ENCODE results near the gene PNPLA4. TPM values are rescaled to one million over a fixed set of nuclear protein-coding genes. Genes with fewer than 3 reads are reported as not detected.

The PNPLA4 gene
- total and polyA plus RNA-seq, 2 donors (not counting 3 experiments of a cell fraction or from before 2014, with no cell fraction given) = 8.8 to 13.1 TPM

DNA sequence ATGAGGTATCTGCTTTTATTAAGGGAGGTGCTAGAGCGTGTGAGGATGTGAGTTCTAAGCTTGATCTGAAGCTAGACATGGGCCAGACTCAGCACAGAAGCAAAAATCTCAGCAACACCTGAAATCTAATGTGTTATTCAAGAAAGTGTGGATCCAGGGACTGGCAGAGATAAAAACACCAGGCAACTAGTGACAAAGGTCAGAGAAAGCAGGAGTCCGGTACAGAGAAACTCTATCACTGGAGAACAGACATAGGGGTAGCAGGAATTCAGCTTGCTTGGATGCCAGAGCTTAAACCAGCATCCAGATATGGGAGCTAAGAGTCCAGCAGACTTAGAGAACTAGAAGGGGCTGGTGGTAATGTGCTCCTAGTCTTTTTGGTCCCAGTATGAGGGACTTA lies 50.3 kb downstream of the PNPLA4 start:
- ChIA-PET CTCF (no interaction called here), POLR2A (no interaction called here)
- FAIRE-seq = no peak

More for the DNA sequence above, 50.3 kb downstream of the PNPLA4 start:
- Histone ChIP-seq H3K36me3 (ENCODE audit: control insufficient read depth in 2 of 2, extremely low read depth in 1 of 2, insufficient read depth in 2 of 2, low read length in 2 of 2) (no peaks in the 10 kb centered on the region), H3K27me3 (ENCODE audit: control insufficient read depth in 2 of 2, insufficient read depth in 2 of 2, low read length in 2 of 2) (no peaks in the 10 kb centered on the region), H3K9ac (replicated peaks; ENCODE audit: extremely low read depth, insufficient read depth, low read length) (no peak overlapping the region), H3K9me1 (replicated peaks; ENCODE audit: control insufficient read depth, extremely low read depth, insufficient read depth, low read length) (no peaks in the 10 kb centered on the region), H2AFZ (ENCODE audit: low read depth, low read length) (no peak overlapping the region), H3K79me2 (ENCODE audit: control insufficient read depth, insufficient read depth, low read length) (no peaks in the 10 kb centered on the region), H3K9me3 (replicated peaks; ENCODE audit: control insufficient read depth, insufficient read depth, low read length) (no peaks in the 10 kb centered on the region), H4K20me1 (replicated peaks; ENCODE audit: control insufficient read depth, extremely low read depth, insufficient read depth, low read length) (no peaks in the 10 kb centered on the region), H3K27ac (ENCODE audit: insufficient read depth, low read depth, low read length) (no peak overlapping the region), H3K4me1 (ENCODE audit: control insufficient read depth, extremely low read depth, insufficient read depth, low read length) (no peaks in the 10 kb centered on the region), H3K4me2 (ENCODE audit: insufficient read depth, low read length) (no peak overlapping the region), H3K4me3 (replicated peaks in 1 of 3; ENCODE audit: insufficient read depth in 1 of 3, low read depth in 1 of 3, low read length in 3 of 3) (no peak overlapping the region)
- TF ChIP-seq JUN (IDR thresholded peaks at IDR 0.05; ENCODE audit: borderline replicate concordance, insufficient read depth, insufficient read length, low read depth) = no peak
- TF ChIP-seq MYC (IDR thresholded peaks at IDR 0.05; ENCODE audit: low read depth, low read length) = no peak
- TF ChIP-seq MAX (IDR thresholded peaks at IDR 0.05; ENCODE audit: insufficient read depth, insufficient read length) = no peak
- TF ChIP-seq EZH2 (IDR thresholded peaks at IDR 0.05; ENCODE audit: borderline replicate concordance, low read depth, low read length, severe bottlenecking) = no peak
- no peak for TF ChIP-seq POLR2A (IDR thresholded peaks at IDR 0.05; ENCODE audit: low read depth, low read length)
- no peak for TF ChIP-seq POLR2AphosphoS5 (IDR thresholded peaks at IDR 0.05; ENCODE audit: insufficient read depth, low read depth, low read length)
- no peak for TF ChIP-seq GATA2 (IDR thresholded peaks at IDR 0.05; ENCODE audit: insufficient read depth, insufficient read length, low read depth, low read length)
- no peak for TF ChIP-seq CTCF (IDR thresholded peaks at IDR 0.05; ENCODE audit: extremely low read depth in 1 of 2, insufficient read depth in 1 of 2, low read depth in 1 of 2, low read length in 2 of 2)
- no peak for TF ChIP-seq FOS (IDR thresholded peaks at IDR 0.05; ENCODE audit: borderline replicate concordance, insufficient read depth, low read length)
- BruUV-seq (replicated peaks) = no TSS peak
- no peak for DNase-seq (ENCODE audit: low read depth, low spot score)
- dilution Hi-C loops (cut with MboI; ENCODE audit: extremely low pct_ligation_motif_present, low sequenced_read_pairs) = no loop called here
- intact Hi-C loops (cut with micrococcal nuclease) = no loop called here

Measured in endothelial cell of umbilical vein (primary cell).